GM23338 (cell line): ENCODE results near the gene CAMSAP2. TPM values are rescaled to one million over a fixed set of nuclear protein-coding genes. Genes with fewer than 3 reads are reported as not detected.

Source experiments
- ATAC-seq: fragments of 200-7000 bp; cut with Tn5 transposase; 3 replicates; pipeline ENCODE4 v1.9.1; 2020
- DNase-seq: peaks from one replicate; pipeline ENCODE4 v3.0.0-alpha.2; 2015; ENCODE audit warnings: low spot score
- H2AFZ ChIP-seq: fragments of 200-600 bp; sonication (generic); 2 replicates; pipeline ENCODE4 v1.8.0; 2016; ENCODE audit warnings: antibody characterized with exemption, mild to moderate bottlenecking, moderate library complexity
- H3F3A ChIP-seq: fragments of 200-600 bp; sonication (generic); replicated peaks from 2 replicates; pipeline ENCODE4 v1.8.0; 2017; ENCODE audit warnings: antibody characterized with exemption, mixed run types, low read depth
- H3K27ac ChIP-seq: fragments of 200-600 bp; sonication (generic); 2 replicates; pipeline ENCODE4 v1.6.1; 2016; ENCODE audit warnings: low read depth
- H3K27me3 ChIP-seq: fragments of 200-600 bp; sonication (generic); 2 replicates; pipeline ENCODE4 v1.8.0; 2016; ENCODE audit warnings: mild to moderate bottlenecking, mixed run types, moderate library complexity; ENCODE audit not compliant: insufficient read depth
- H3K36me3 ChIP-seq: fragments of 200-600 bp; sonication (generic); 2 replicates; pipeline ENCODE4 v1.8.0; 2016; ENCODE audit warnings: mild to moderate bottlenecking; ENCODE audit not compliant: insufficient read depth
- H3K4me1 ChIP-seq: fragments of 200-600 bp; sonication (generic); 2 replicates; pipeline ENCODE4 v1.8.0; 2016; ENCODE audit warnings: mild to moderate bottlenecking, moderate library complexity; ENCODE audit not compliant: insufficient read depth
- H3K4me2 ChIP-seq: fragments of 200-600 bp; sonication (generic); 2 replicates; pipeline ENCODE4 v1.7.1; 2017; ENCODE audit warnings: mixed run types
- H3K4me3 ChIP-seq: fragments of 200-600 bp; sonication (generic); 2 replicates; pipeline ENCODE4 v1.6.1; 2016; ENCODE audit warnings: mixed run types
- H3K79me2 ChIP-seq: fragments of 200-600 bp; sonication (generic); replicated peaks from 2 replicates; pipeline ENCODE4 v1.8.0; 2017; ENCODE audit warnings: mild to moderate bottlenecking; ENCODE audit not compliant: insufficient read depth
- H3K9me2 ChIP-seq: fragments of 200-600 bp; sonication (generic); 2 replicates; pipeline ENCODE4 v1.8.0; 2017; ENCODE audit not compliant: insufficient read depth
- H4K20me1 ChIP-seq: fragments of 200-600 bp; sonication (generic); replicated peaks from 2 replicates; pipeline ENCODE4 v1.8.0; 2017; ENCODE audit warnings: mild to moderate bottlenecking; ENCODE audit not compliant: insufficient read depth
- H3K27ac Mint-ChIP-seq: 2 replicates; pipeline ENCODE4 v1.8.0; 2020; ENCODE audit warnings: inconsistent platforms, mild to moderate bottlenecking, moderate library complexity, mixed read lengths
- H3K27me3 Mint-ChIP-seq: 3 replicates; pipeline ENCODE4 v1.8.0; 2022; ENCODE audit warnings: low read depth, mild to moderate bottlenecking, moderate library complexity, mixed read lengths, inconsistent platforms; ENCODE audit not compliant: insufficient read depth, poor library complexity
- H3K36me3 Mint-ChIP-seq: 3 replicates; pipeline ENCODE4 v1.8.0; 2021; ENCODE audit warnings: low read depth, mild to moderate bottlenecking, inconsistent platforms, moderate library complexity, mixed read lengths
- H3K4me1 Mint-ChIP-seq: 3 replicates; pipeline ENCODE4 v1.8.0; 2020; ENCODE audit warnings: mild to moderate bottlenecking, inconsistent platforms, mixed read lengths
- H3K4me3 Mint-ChIP-seq: 3 replicates; pipeline ENCODE4 v1.8.0; 2021; ENCODE audit warnings: moderate library complexity, mild to moderate bottlenecking, inconsistent platforms, mixed read lengths
- H3K9me3 Mint-ChIP-seq: 3 replicates; pipeline ENCODE4 v1.8.0; 2020; ENCODE audit warnings: moderate library complexity, mild to moderate bottlenecking, inconsistent platforms, mixed read lengths
- CREB1 ChIP-seq: fragments of 250-450 bp; sonication (Bioruptor Pico); IDR thresholded peaks from 2 replicates; pipeline ENCODE4 v1.5.0; 2020; ENCODE audit warnings: low read depth, mild to moderate bottlenecking, moderate library complexity
- POLR2AphosphoS5 ChIP-seq: IDR thresholded peaks from 2 replicates; pipeline ENCODE4 v1.6.1; 2016; ENCODE audit warnings: antibody characterized with exemption, low read depth
- STAT1 ChIP-seq: IDR thresholded peaks from one replicate; pipeline ENCODE4 v1.6.1; 2016; ENCODE audit warnings: antibody characterized with exemption; ENCODE audit not compliant: unreplicated experiment
- ZNF462 ChIP-seq: fragments of 250-450 bp; sonication (Bioruptor Pico); IDR thresholded peaks from 2 replicates; pipeline ENCODE4 v1.5.0; 2020; ENCODE audit warnings: mild to moderate bottlenecking, moderate library complexity
- polyA plus RNA-seq: library from polyadenylated mRNA; unstranded; fragments of >200 nt; fragmentation: Nextera tagmentation; extraction: Ambion mirVana; gene quantifications from 2 replicates; pipeline ENCODE4 v1.2.1, GENCODE V29; 2016
- total RNA-seq: library from RNA; depleted of rRNA; stranded (reverse); fragments of >200 nt; shearing (Covaris generic); gene quantifications from 2 replicates; pipeline ENCODE4 v1.2.3, GENCODE V29; 2014

Gene CAMSAP2
- total and polyA plus RNA-seq, 2 experiments from 2014 or later = 9.1 to 21.3 TPM

GRCh38 chr1:200849430-200849829, 110.7 kb downstream of the CAMSAP2 start:
- Mint-ChIP-seq H3K4me1 (peaks cover 8% of the 10 kb centered on the region; the same call in 2 of the 3 replicates), H3K9me3 (no peaks in the 10 kb centered on the region), H3K4me3 (no peak overlapping the region), H3K27me3 (no peaks in the 10 kb centered on the region), H3K27ac (no peak overlapping the region), H3K36me3 (peaks cover 31% of the 10 kb centered on the region)
- ATAC-seq (no peak), DNase-seq (no peak)
- H3K4me2 ChIP-seq = no peak overlapping the region
- no peaks in the 10 kb centered on the region for H3K79me2 ChIP-seq
- 0 out of 2 replicates have a peak, but pooled peaks cover 5% of the 10 kb centered on the region for H3K4me1 ChIP-seq
- no peaks in the 10 kb centered on the region for H3F3A ChIP-seq
- no peak overlapping the region for H3K4me3 ChIP-seq
- H3K36me3 ChIP-seq = peaks cover 27% of the 10 kb centered on the region
- no peaks in the 10 kb centered on the region for H3K9me2 ChIP-seq
- no peaks in the 10 kb centered on the region for H4K20me1 ChIP-seq
- TF ChIP-seq ZNF462 (CRISPR knock-in tag) (no peak), STAT1 (no peak), CREB1 (no peak)
- no peak overlapping the region for H2AFZ ChIP-seq
- no peaks in the 10 kb centered on the region for H3K27me3 ChIP-seq
- H3K27ac ChIP-seq = no peak overlapping the region

- peaks cover 8% of the 10 kb centered on the region; the same call in 2 of the 3 replicates for H3K4me1 Mint-ChIP-seq
- peaks cover 31% of the 10 kb centered on the region for H3K36me3 Mint-ChIP-seq
- H3K79me2 ChIP-seq = no peaks in the 10 kb centered on the region
- no peak overlapping the region for H3K27ac ChIP-seq
- no peaks in the 10 kb centered on the region for H3K9me3 Mint-ChIP-seq
- H3K4me3 Mint-ChIP-seq = no peak overlapping the region
- no peak overlapping the region for H2AFZ ChIP-seq
- DNase-seq (no peak), ATAC-seq (no peak)
- no peaks in the 10 kb centered on the region for H3F3A ChIP-seq
- no peak for TF ChIP-seq POLR2AphosphoS5
- H3K36me3 ChIP-seq = peaks cover 27% of the 10 kb centered on the region
- no peak overlapping the region for H3K27ac Mint-ChIP-seq
- H3K27me3 Mint-ChIP-seq = no peaks in the 10 kb centered on the region
- no peak overlapping the region for H3K4me3 ChIP-seq
- H3K27me3 ChIP-seq = no peaks in the 10 kb centered on the region
- H3K4me1 ChIP-seq = 0 out of 2 replicates have a peak, but pooled peaks cover 5% of the 10 kb centered on the region
- no peak overlapping the region for H3K4me2 ChIP-seq
- no peaks in the 10 kb centered on the region for H3K9me2 ChIP-seq
- no peaks in the 10 kb centered on the region for H4K20me1 ChIP-seq
These were observed 111.9 kb downstream of the CAMSAP2 start for GRCh38 chr1:200850554-200850953.
